Vagina (tissue), 2 donors: ENCODE measurements around the gene TOP3B. TPM values are rescaled to one million over a fixed set of nuclear protein-coding genes. Genes with fewer than 3 reads are reported as not detected.

Experiments
- DNase-seq, 2 donors: peaks; one replicate each; pipeline ENCODE4 v3.0.0-alpha.2; 2017; ENCODE audit errors: extremely low spot score in 2 of 2
- H3K27ac ChIP-seq: fragments of 200-600 bp; sonication (generic); one replicate; pipeline ENCODE4 v1.5.1; 2019
- H3K27me3 ChIP-seq: fragments of 200-600 bp; sonication (generic); one replicate; pipeline ENCODE4 v1.5.1; 2019
- H3K36me3 ChIP-seq, 2 donors: fragments of 200-600 bp; sonication (generic); one replicate each; pipeline ENCODE4 v1.5.1; 2017 to 2019
- H3K4me1 ChIP-seq: fragments of 200-600 bp; sonication (generic); one replicate; pipeline ENCODE4 v1.5.1; 2019
- H3K4me3 ChIP-seq, 2 donors: fragments of 200-600 bp; sonication (generic); 1 replicate in 1 of 2; 2 replicates in 1 of 2; pipeline ENCODE4 v1.5.1; 2016 to 2019
- H3K9me3 ChIP-seq: fragments of 200-600 bp; sonication (generic); one replicate; pipeline ENCODE4 v1.5.1; 2019
- POLR2A ChIP-seq, 2 donors: fragments of 450-650 bp; IDR thresholded peaks; one replicate each; pipeline ENCODE4 v1.6.1; 2017; ENCODE audit warnings: antibody characterized with exemption in 2 of 2, mild to moderate bottlenecking in 2 of 2, moderate library complexity in 2 of 2
- POLR2AphosphoS5 ChIP-seq, 2 donors: sonication (generic); formaldehyde crosslinking; IDR thresholded peaks; one replicate each; pipeline ENCODE4 v1.9.0; 2017; ENCODE audit warnings: antibody characterized with exemption in 2 of 2, mild to moderate bottlenecking in 2 of 2, low read depth in 1 of 2; ENCODE audit not compliant: insufficient read depth in 1 of 2
- intact Hi-C: fragments of 100-400 bp; cut with DNase I; formaldehyde crosslinking; loops from one replicate; pipeline ENCODE4 v1.15.1; 2023
- total RNA-seq: library from RNA; depleted of rRNA; stranded (reverse); fragments of >200 nt; gene quantifications from one replicate; pipeline ENCODE4 v1.2.3, GENCODE V29; 2016
- TF ChIP-seq, protein P1 (sequence below), 3 experiments: fragments of 450-650 bp in 2 of 3; fragments of 200-600 bp in 1 of 3; sonication (generic) in 1 of 3; IDR thresholded peaks; one replicate each; pipeline ENCODE4 v1.5.1; 2017 to 2019; ENCODE audit warnings: antibody characterized with exemption in 3 of 3, mild to moderate bottlenecking in 2 of 3, moderate library complexity in 2 of 3

The TOP3B gene
- total RNA-seq, 1 donor from 2014 or later = 42.7 TPM

DNA sequence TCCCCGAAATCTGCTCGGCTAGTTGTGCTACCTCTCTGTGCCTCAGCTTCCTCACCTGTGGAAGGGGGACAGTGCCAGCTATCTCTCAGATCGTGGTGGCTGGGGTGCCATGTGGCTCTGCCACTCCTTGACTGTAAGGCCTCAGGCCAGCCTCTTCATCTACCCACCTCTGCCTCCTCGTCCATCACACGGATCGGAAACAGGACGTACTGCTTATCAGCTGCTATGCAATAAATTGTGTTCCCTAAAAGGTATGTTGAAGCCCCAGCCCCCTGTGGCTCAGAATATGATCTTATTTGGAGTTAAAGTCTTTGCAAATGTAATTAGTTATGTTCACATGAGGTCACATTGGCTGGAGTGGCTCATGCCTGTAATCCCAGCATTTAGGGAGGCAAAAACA is 37.7 kb downstream of the TOP3B start:
- H3K27ac ChIP-seq = peak overlapping the region; percentile 88
- peaks cover 0 to 22% of the 10 kb centered on the region in 2 donors for H3K36me3 ChIP-seq
- H3K4me3 ChIP-seq = no peak overlapping the region
- H3K27me3 ChIP-seq = no peaks in the 10 kb centered on the region
- TF ChIP-seq POLR2A (IDR thresholded peaks at IDR 0.05) (no peak), POLR2AphosphoS5 (IDR thresholded peaks at IDR 0.05; ENCODE audit: insufficient read depth in 1 of 2, low read depth in 1 of 2) (no peak)
- TF ChIP-seq, protein P1, sequence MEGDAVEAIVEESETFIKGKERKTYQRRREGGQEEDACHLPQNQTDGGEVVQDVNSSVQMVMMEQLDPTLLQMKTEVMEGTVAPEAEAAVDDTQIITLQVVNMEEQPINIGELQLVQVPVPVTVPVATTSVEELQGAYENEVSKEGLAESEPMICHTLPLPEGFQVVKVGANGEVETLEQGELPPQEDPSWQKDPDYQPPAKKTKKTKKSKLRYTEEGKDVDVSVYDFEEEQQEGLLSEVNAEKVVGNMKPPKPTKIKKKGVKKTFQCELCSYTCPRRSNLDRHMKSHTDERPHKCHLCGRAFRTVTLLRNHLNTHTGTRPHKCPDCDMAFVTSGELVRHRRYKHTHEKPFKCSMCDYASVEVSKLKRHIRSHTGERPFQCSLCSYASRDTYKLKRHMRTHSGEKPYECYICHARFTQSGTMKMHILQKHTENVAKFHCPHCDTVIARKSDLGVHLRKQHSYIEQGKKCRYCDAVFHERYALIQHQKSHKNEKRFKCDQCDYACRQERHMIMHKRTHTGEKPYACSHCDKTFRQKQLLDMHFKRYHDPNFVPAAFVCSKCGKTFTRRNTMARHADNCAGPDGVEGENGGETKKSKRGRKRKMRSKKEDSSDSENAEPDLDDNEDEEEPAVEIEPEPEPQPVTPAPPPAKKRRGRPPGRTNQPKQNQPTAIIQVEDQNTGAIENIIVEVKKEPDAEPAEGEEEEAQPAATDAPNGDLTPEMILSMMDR (IDR thresholded peaks at IDR 0.05) = no peak
- H3K9me3 ChIP-seq = no peaks in the 10 kb centered on the region
- intact Hi-C loops = no loop called here
- H3K4me1 ChIP-seq = peaks cover 97% of the 10 kb centered on the region
- no peak for DNase-seq

DNA sequence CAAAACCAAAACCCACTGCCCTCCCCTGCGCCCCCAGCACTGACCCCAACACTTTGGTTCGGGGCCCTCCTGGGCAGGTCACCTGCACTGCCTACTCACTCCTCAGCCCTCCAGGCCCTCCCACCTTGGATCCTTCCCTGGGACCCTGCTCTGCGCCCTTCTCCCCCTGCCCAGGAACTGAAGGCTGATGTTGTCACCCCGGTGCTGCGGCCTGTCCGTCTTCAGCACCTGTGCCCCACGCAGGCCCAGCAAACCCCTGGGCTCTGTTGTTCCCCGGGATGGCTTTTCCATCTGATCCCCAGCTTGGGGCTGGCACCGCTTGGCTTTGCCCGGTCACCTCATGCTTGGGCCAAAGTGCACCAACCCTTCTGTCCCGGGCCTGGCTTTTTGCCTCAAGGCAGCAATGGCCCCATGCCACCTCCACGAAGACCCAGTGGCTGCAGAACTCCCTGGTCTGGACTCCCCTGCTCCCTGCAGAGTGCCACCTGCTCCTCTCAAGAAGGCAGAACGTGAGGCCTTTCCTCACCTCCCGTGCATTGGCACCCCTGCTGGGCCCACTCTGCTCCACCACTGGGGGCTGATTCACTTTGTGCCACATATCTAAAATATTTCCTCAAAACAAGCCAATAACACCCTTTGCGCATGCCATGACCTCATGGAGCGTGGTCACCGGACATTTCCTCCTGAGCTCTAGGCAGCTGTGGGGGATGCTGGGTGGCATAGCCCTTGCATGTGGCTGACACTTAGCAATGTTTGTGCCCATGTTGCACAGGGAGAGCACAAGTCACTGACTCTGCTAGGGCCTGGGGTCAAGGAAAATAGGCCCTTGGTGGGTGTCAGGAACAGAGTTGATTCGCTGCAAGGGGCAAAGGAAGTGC is 38.8 kb downstream of the TOP3B start:
- Histone ChIP-seq H3K36me3 (peaks cover 0 to 22% of the 10 kb centered on the region in 2 donors), H3K4me3 (no peak overlapping the region), H3K4me1 (peaks cover 97% of the 10 kb centered on the region), H3K9me3 (no peaks in the 10 kb centered on the region), H3K27ac (peak overlapping the region; percentile 88), H3K27me3 (no peaks in the 10 kb centered on the region)
- no peak for DNase-seq
- intact Hi-C loops = no loop called here
- TF ChIP-seq, protein P1 (IDR thresholded peaks at IDR 0.05) = no peak
- TF ChIP-seq POLR2A (IDR thresholded peaks at IDR 0.05) (no peak), POLR2AphosphoS5 (IDR thresholded peaks at IDR 0.05; ENCODE audit: insufficient read depth in 1 of 2, low read depth in 1 of 2) (no peak)

DNA sequence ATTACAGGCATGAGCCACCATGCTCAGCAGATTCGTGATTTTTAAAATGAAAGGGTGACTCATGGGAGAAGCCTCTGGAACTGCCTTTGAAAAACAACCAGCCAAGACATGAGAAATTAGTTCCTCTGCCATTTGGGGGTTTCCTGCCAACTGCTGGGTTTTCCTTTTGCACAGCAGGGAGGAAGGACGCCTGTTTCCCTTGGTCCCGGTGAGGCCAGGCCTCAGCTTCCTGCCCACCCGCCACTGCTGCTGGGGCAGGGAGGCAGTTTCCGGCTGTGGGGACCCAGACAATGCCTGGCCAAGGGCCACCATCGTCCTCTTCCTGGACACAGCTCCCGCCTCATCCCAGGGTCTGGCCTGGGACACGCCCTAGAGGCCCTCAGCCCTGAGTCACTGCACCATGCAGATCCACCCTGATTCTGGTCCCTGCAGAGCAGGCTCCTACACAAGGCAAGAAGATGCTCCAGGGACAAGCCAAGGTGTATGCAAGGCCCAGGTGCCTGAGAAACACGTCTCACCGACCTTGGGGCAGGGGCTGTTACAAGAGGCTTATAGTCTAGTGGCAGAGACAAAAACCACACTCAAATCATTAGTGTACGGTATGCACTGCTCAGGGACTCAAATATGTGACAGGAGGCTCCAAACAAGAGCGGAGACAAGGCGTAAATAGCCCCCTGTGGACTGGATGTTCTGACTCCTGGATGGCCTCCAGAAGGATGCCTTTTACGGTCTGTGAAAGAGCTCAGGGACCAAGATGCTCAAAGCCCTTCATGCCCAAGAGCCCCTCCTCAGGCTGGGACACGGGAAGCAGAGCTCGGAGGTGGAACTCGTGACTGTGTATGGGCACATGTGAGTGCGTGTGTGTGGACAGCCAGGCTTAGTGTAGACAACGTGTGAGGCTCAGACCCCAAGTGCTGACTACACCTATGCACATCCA is 39.9 kb downstream of the TOP3B start:
- intact Hi-C loops = no loop called here
- peak overlapping the region; percentile 88 for H3K27ac ChIP-seq
- H3K9me3 ChIP-seq = no peaks in the 10 kb centered on the region
- H3K4me1 ChIP-seq = peaks cover 94% of the 10 kb centered on the region
- no peak for TF ChIP-seq POLR2A (IDR thresholded peaks at IDR 0.05)
- peak; percentile 88 to 90 for TF ChIP-seq POLR2AphosphoS5 (IDR thresholded peaks at IDR 0.05; ENCODE audit: insufficient read depth in 1 of 2, low read depth in 1 of 2)
- TF ChIP-seq, protein P1 (IDR thresholded peaks at IDR 0.05) = peak in 1 of 3 experiments; percentile 8
- DNase-seq = no peak
- peaks cover 0 to 22% of the 10 kb centered on the region in 2 donors for H3K36me3 ChIP-seq
- H3K27me3 ChIP-seq = no peaks in the 10 kb centered on the region
- H3K4me3 ChIP-seq = peak overlapping the region in 1 of 2 donors; percentile 13

DNA sequence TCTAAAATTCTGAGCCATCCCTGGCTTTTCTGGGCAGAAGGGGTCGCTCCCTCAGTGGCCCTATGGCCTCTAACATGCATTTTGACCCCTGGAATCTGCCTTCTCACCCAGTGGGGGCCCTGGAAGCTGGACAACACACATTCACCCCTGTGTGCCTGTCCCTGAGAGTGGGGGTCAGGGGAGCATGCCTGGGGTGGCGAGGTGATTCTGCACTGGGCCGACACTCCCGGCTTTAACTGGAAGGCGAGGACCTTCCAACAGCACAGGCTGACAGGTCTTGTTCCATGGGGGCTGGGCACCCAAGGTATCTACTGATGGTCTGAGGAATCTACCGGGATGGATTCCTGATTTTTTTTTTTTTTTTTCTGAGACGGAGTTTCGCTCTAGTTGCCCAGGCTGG is 40.7 kb downstream of the TOP3B start:
- peaks cover 0 to 22% of the 10 kb centered on the region in 2 donors for H3K36me3 ChIP-seq
- no peaks in the 10 kb centered on the region for H3K27me3 ChIP-seq
- TF ChIP-seq, protein P1 (IDR thresholded peaks at IDR 0.05) = no peak
- TF ChIP-seq POLR2AphosphoS5 (IDR thresholded peaks at IDR 0.05; ENCODE audit: insufficient read depth in 1 of 2, low read depth in 1 of 2) (no peak), POLR2A (IDR thresholded peaks at IDR 0.05) (no peak)
- no peak overlapping the region for H3K4me3 ChIP-seq
- peak overlapping the region; percentile 88 for H3K27ac ChIP-seq
- peaks cover 94% of the 10 kb centered on the region for H3K4me1 ChIP-seq
- DNase-seq = no peak
- H3K9me3 ChIP-seq = no peaks in the 10 kb centered on the region
- intact Hi-C loops = no loop called here
